B cell (primary cell): ENCODE data around the gene PRRT3. TPM values are rescaled to one million over a fixed set of nuclear protein-coding genes. Genes with fewer than 3 reads are reported as not detected.

Experiments used
- ATAC-seq: fragments of 200-7000 bp; cut with Tn5 transposase; one replicate; pipeline ENCODE4 v1.10.0; 2021; ENCODE audit warnings: low read depth, mild to moderate bottlenecking, moderate number of reproducible peaks, moderate library complexity
- CTCF ChIA-PET: fragments of 350-600 bp; sonication (Branson Sonifier 250); formaldehyde crosslinking; loops from one replicate; lab custom pipeline; 2021; ENCODE audit warnings: antibody characterized with exemption, inconsistent platforms; lab: Charles Lee
- POLR2A ChIA-PET: fragments of 350-600 bp; sonication (Branson Sonifier 250); formaldehyde crosslinking; loops from one replicate; lab custom pipeline; 2021; ENCODE audit warnings: antibody characterized with exemption; lab: Charles Lee
- DNase-seq: peaks from one replicate; pipeline ENCODE4 v3.0.0; 2013
- H2AFZ ChIP-seq: 2 replicates; pipeline ENCODE4 v1.6.1; 2012; ENCODE audit warnings: mild to moderate bottlenecking, low read depth, low read length; ENCODE audit not compliant: insufficient read depth, poor library complexity, severe bottlenecking
- H3K27ac ChIP-seq, 2 donors: 1 replicate in 1 of 2; 2 replicates in 1 of 2; pipeline ENCODE4 v1.5.1; 2012 to 2013; ENCODE audit warnings: low read length in 2 of 2, mild to moderate bottlenecking in 2 of 2, moderate library complexity in 1 of 2
- H3K27me3 ChIP-seq, 4 experiments: fragments of 200-600 bp in 1 of 4; sonication (generic) in 1 of 4; replicated peaks in 1 of 4; 1 replicate in 2 of 4; 2 replicates in 2 of 4; pipeline versions ENCODE4 v1.6.1 to v1.7.0; 2013 to 2016; ENCODE audit warnings: low read length in 3 of 4, mild to moderate bottlenecking in 2 of 4, mixed read lengths in 1 of 4, moderate library complexity in 1 of 4; ENCODE audit not compliant: insufficient read depth in 4 of 4, control insufficient read depth in 3 of 4; ENCODE audit errors: control extremely low read depth in 1 of 4
- H3K36me3 ChIP-seq, 2 experiments: replicated peaks in 1 of 2; 1 replicate in 1 of 2; 2 replicates in 1 of 2; pipeline versions ENCODE4 v1.6.1 to v1.7.1; 2013; ENCODE audit warnings: low read length in 1 of 2; ENCODE audit not compliant: insufficient read depth in 2 of 2, control insufficient read depth in 1 of 2; ENCODE audit errors: control extremely low read depth in 1 of 2, extremely low read depth in 1 of 2
- H3K4me1 ChIP-seq, 2 donors: fragments of 200-600 bp in 1 of 2; sonication (generic) in 1 of 2; 1 replicate in 1 of 2; 2 replicates in 1 of 2; pipeline versions ENCODE4 v1.5.1 to v1.6.1; 2013 to 2017; ENCODE audit warnings: low read length in 2 of 2; ENCODE audit not compliant: control insufficient read depth in 2 of 2, insufficient read depth in 2 of 2
- H3K4me2 ChIP-seq: replicated peaks from 2 replicates; pipeline ENCODE3; 2012; ENCODE audit warnings: mild to moderate bottlenecking, low read depth, low read length; ENCODE audit not compliant: poor library complexity, severe bottlenecking
- H3K4me3 ChIP-seq, 5 experiments: fragments of 200-600 bp in 1 of 5; sonication (generic) in 1 of 5; 1 replicate in 3 of 5; 2 replicates in 2 of 5; pipeline versions ENCODE4 v1.5.1 to v1.7.0; 2011 to 2016; ENCODE audit warnings: low read length in 4 of 5, mild to moderate bottlenecking in 4 of 5, low read depth in 2 of 5, control low read depth in 1 of 5, moderate library complexity in 1 of 5; ENCODE audit not compliant: insufficient read depth in 1 of 5; ENCODE audit errors: control extremely low read depth in 1 of 5, extremely low read depth in 1 of 5
- H3K79me2 ChIP-seq: fragments of 200-600 bp; sonication (generic); one replicate; pipeline ENCODE4 v1.6.0; 2016; ENCODE audit warnings: low read length; ENCODE audit not compliant: control insufficient read depth, insufficient read depth
- H3K9ac ChIP-seq: fragments of 200-600 bp; sonication (generic); 2 replicates; pipeline ENCODE4 v1.6.1; 2017; ENCODE audit warnings: mild to moderate bottlenecking, low read length, moderate library complexity
- H3K9me3 ChIP-seq, 3 donors: one replicate each; pipeline versions ENCODE4 v1.6.1 to v1.7.1; 2013; ENCODE audit warnings: low read length in 2 of 3; ENCODE audit not compliant: control insufficient read depth in 2 of 3, insufficient read depth in 1 of 3; ENCODE audit errors: control extremely low read depth in 1 of 3
- H4K20me1 ChIP-seq: 2 replicates; pipeline ENCODE4 v1.6.0; 2012; ENCODE audit warnings: mild to moderate bottlenecking, low read length; ENCODE audit not compliant: insufficient read depth, control insufficient read depth, poor library complexity, severe bottlenecking
- H3K27ac Mint-ChIP-seq: one replicate; pipeline ENCODE4 v1.8.0; 2021; ENCODE audit warnings: mixed read lengths
- H3K27me3 Mint-ChIP-seq: one replicate; pipeline ENCODE4 v1.8.0; 2021; ENCODE audit warnings: mixed read lengths
- H3K4me1 Mint-ChIP-seq: one replicate; pipeline ENCODE4 v1.8.0; 2021; ENCODE audit warnings: mixed read lengths
- H3K4me3 Mint-ChIP-seq: one replicate; pipeline ENCODE4 v1.8.0; 2021; ENCODE audit warnings: mixed read lengths
- H3K9me3 Mint-ChIP-seq: one replicate; pipeline ENCODE4 v1.8.0; 2022; ENCODE audit warnings: mixed read lengths; ENCODE audit not compliant: insufficient read depth
- EZH2 ChIP-seq: IDR thresholded peaks from 2 replicates; pipeline ENCODE4 v1.6.1; 2012; ENCODE audit warnings: borderline replicate concordance, low read depth, mild to moderate bottlenecking, moderate library complexity, low read length; ENCODE audit not compliant: insufficient read depth, poor library complexity, severe bottlenecking
- WGBS: methylation state at CpG from one replicate; pipeline ENCODE4 v1.1.5; 2013; ENCODE audit warnings: missing lambda C conversion rate; ENCODE audit not compliant: insufficient coverage; 5-methylcytosine and 5-hydroxymethylcytosine counted together
- intact Hi-C: fragments of 100-400 bp; cut with micrococcal nuclease; formaldehyde crosslinking; loops from one replicate; pipeline ENCODE4 v1.10.0; 2022
- polyA plus RNA-seq: library from polyadenylated mRNA; depleted of rRNA; stranded (reverse); fragments of >200 nt; gene quantifications from 2 replicates; pipeline ENCODE4 v1.2.3, GENCODE V29; 2012
- total RNA-seq, 2 donors: library from RNA; stranded (reverse); fragments of 120-200 nt in 1 of 2; gene quantifications; 1 replicate in 1 of 2; 2 replicates in 1 of 2; pipeline versions ENCODE4 v1.2.3 to v1.2.4, GENCODE V29; 2013 to 2022
- TF ChIP-seq, protein P1 (sequence below): fragments of 200-600 bp; IDR thresholded peaks from one replicate; pipeline ENCODE4 v1.8.0; 2022; ENCODE audit warnings: antibody characterized with exemption, mild to moderate bottlenecking

The PRRT3 gene
- total and polyA plus RNA-seq, 2 donors (not counting 1 experiment from before 2014, with no cell fraction given), result 1.7 to 3.9 TPM

DNA sequence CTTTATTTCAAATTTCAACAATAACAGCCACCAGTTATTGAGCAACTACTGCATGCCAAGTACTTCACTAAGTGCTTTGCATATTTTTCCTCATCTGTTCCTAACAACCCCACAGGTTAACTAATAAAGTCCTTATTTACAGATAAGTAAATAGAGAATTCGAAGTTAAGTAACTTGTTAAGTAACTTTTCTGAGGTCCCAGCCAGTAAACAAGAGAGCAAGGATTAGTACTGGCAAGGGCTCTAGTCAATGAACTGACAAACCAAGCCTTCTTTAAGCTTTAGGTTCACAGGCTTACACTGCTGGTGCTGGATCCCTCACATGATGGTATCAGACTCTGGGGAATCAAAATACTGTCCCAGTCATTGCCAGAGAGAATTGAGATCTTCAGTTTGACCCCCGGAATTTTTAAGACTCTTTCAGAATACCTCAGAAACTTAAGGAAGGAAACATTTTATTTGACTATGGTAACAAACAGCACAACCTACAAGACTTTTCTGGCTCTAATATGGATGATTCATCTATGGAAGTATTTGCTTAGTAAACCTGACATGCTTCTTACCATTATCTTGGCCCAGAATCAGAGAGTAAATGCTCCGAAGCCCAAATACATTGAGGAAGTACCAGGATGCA lies 17.9 kb upstream of the PRRT3 start:
- intact Hi-C loops, result no loop called here
- Mint-ChIP-seq H3K4me1 (no peaks in the 10 kb centered on the region), H3K4me3 (no peak overlapping the region), H3K27ac (no peak overlapping the region), H3K9me3 (no peaks in the 10 kb centered on the region), H3K27me3 (no peaks in the 10 kb centered on the region)
- WGBS, result 100% methylated on average over 1 of the region's 3 CpGs
- POLR2A ChIA-PET, result no interaction called here
- Histone ChIP-seq H3K36me3 (peaks cover 3 to 69% of the 10 kb centered on the region in 2 experiments), H3K4me1 (no peaks in the 10 kb centered on the region), H2AFZ (no peak overlapping the region), H3K9me3 (no peaks in the 10 kb centered on the region), H4K20me1 (no peaks in the 10 kb centered on the region), H3K27ac (no peak overlapping the region), H3K4me3 (no peak overlapping the region), H3K9ac (no peak overlapping the region), H3K27me3 (no peaks in the 10 kb centered on the region), H3K4me2 (no peak overlapping the region), H3K79me2 (no peaks in the 10 kb centered on the region)
- ATAC-seq (no peak), DNase-seq (no peak)
- TF ChIP-seq EZH2, result no peak
- TF ChIP-seq, protein P1, sequence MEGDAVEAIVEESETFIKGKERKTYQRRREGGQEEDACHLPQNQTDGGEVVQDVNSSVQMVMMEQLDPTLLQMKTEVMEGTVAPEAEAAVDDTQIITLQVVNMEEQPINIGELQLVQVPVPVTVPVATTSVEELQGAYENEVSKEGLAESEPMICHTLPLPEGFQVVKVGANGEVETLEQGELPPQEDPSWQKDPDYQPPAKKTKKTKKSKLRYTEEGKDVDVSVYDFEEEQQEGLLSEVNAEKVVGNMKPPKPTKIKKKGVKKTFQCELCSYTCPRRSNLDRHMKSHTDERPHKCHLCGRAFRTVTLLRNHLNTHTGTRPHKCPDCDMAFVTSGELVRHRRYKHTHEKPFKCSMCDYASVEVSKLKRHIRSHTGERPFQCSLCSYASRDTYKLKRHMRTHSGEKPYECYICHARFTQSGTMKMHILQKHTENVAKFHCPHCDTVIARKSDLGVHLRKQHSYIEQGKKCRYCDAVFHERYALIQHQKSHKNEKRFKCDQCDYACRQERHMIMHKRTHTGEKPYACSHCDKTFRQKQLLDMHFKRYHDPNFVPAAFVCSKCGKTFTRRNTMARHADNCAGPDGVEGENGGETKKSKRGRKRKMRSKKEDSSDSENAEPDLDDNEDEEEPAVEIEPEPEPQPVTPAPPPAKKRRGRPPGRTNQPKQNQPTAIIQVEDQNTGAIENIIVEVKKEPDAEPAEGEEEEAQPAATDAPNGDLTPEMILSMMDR, result no peak
- CTCF ChIA-PET, result no interaction called here

DNA sequence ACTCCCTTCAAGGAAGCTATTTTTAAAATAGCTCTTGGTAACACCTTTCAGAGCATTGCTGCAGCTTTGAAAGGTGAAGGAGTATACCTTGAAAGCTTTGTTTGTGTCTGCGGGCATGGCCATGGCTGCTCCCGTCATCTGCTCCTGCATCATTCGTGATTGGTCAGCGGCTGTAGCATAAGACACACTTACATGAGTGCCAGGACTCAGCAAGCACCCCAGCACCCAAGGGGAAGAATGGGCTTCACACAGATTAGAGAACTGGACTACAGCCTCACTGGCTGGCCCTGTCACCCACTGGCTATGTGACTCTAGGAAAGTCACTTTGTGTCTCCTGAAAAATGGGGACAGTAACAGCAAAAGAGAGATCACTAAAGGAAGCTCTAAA lies 17.4 kb upstream of the PRRT3 start:
- intact Hi-C loops, result no loop called here
- no peak for TF ChIP-seq EZH2
- TF ChIP-seq, protein P1, result no peak
- Histone ChIP-seq H3K9ac (no peak overlapping the region), H3K9me3 (no peaks in the 10 kb centered on the region), H3K4me3 (no peak overlapping the region), H3K4me2 (no peak overlapping the region), H3K36me3 (peaks cover 1 to 68% of the 10 kb centered on the region in 2 experiments), H2AFZ (no peak overlapping the region), H4K20me1 (no peaks in the 10 kb centered on the region), H3K4me1 (no peaks in the 10 kb centered on the region), H3K27ac (no peak overlapping the region), H3K79me2 (no peaks in the 10 kb centered on the region), H3K27me3 (no peaks in the 10 kb centered on the region)
- Mint-ChIP-seq H3K4me3 (no peak overlapping the region), H3K27me3 (no peaks in the 10 kb centered on the region), H3K9me3 (no peaks in the 10 kb centered on the region), H3K4me1 (no peaks in the 10 kb centered on the region), H3K27ac (no peak overlapping the region)
- 100% methylated on average over 4 of the region's 4 CpGs for WGBS
- POLR2A ChIA-PET, result no interaction called here
- CTCF ChIA-PET, result interaction anchor here (0.6 kb wide), 1 partner anchor 114 kb away, joined by 3 read pairs; no protein-coding TSS in a partner anchor
- no peak for ATAC-seq
- DNase-seq, result no peak
